ENCODE data around the gene NCBP3. TPM values are rescaled to one million over a fixed set of nuclear protein-coding genes. Genes with fewer than 3 reads are reported as not detected.

The NCBP3 gene
- total and polyA plus RNA-seq, 9 of the 15 experiments (the other 6 are each of a cell fraction or from before 2014, with no cell fraction given) = 3.1 to 25.5 (median 20.5) TPM

GRCh38 chr17:3860939-3861700, 15.1 kb upstream of the NCBP3 start:
- BruUV-seq (replicated peaks) = no TSS peak
- TF ChIP-seq SRSF9 (IDR thresholded peaks at IDR 0.05; ENCODE audit: borderline replicate concordance, low read depth, low read length) (no peak), ZNF57 (CRISPR knock-in tag; IDR thresholded peaks at IDR 0.05) (no peak), POLR2A (conservative IDR thresholded peaks at IDR 0.05) (no peak), HES1 (IDR thresholded peaks at IDR 0.05; ENCODE audit: low read depth) (no peak), PHF21A (IDR thresholded peaks at IDR 0.05; ENCODE audit: borderline replicate concordance, low read depth) (no peak), ELK3 (CRISPR knock-in tag; IDR thresholded peaks at IDR 0.05) (no peak), CLOCK (CRISPR knock-in tag; IDR thresholded peaks at IDR 0.05; ENCODE audit: borderline replicate concordance) (no peak), RBM15 (IDR thresholded peaks at IDR 0.05; ENCODE audit: insufficient read depth, low read length) (no peak), SRF (CRISPR knock-in tag; IDR thresholded peaks at IDR 0.05) (no peak), MTF1 (CRISPR knock-in tag; IDR thresholded peaks at IDR 0.05; ENCODE audit: borderline replicate concordance) (no peak)
- no peak overlapping the region for H3K4me3 ChIP-seq
- 94% methylated on average over 19 of the region's 30 CpGs for WGBS (ENCODE audit: insufficient coverage, low coverage, missing lambda C conversion rate)
- H3K4me2 ChIP-seq (ENCODE audit: insufficient read depth, low read length) = no peak overlapping the region
- in situ Hi-C loops (cut with MboI) = no loop called here
- ChIA-PET POLR2A (interaction anchor here (0.6 kb wide), 1 partner anchor 1236 kb away, joined by 4 read pairs; no protein-coding TSS in a partner anchor), CTCF (ENCODE audit: low intra/inter-chr PET ratio) (no interaction called here)
- no peaks in the 10 kb centered on the region for H3K79me2 ChIP-seq (ENCODE audit: control insufficient read depth, insufficient read depth, low read length)
- H4K20me1 ChIP-seq (replicated peaks; ENCODE audit: control insufficient read depth, insufficient read depth, low read length) = no peaks in the 10 kb centered on the region
- ATAC-seq (no peak), DNase-seq (ENCODE audit: extremely low read depth in 1 of 4, low spot score in 3 of 4) (no peak), FAIRE-seq (no peak)
- H3K9me1 ChIP-seq (ENCODE audit: control insufficient read depth, insufficient read depth, low read length) = no peaks in the 10 kb centered on the region
- no peak overlapping the region for H3K27ac ChIP-seq (ENCODE audit: extremely low read depth, low read depth, low read length)
- H3K27me3 ChIP-seq (ENCODE audit: control insufficient read depth in 2 of 2, insufficient read depth in 2 of 2, low read length in 2 of 2) = no peaks in the 10 kb centered on the region
- intact Hi-C loops (cut with micrococcal nuclease) = no loop called here
- no peaks in the 10 kb centered on the region for H3K9me3 ChIP-seq (replicated peaks; ENCODE audit: control insufficient read depth, insufficient read depth, low read depth, low read length)
- peaks cover 0 to 3% of the 10 kb centered on the region in 2 experiments; a peak in 2 of 5 replicates for H3K4me1 ChIP-seq (replicated peaks in 1 of 2; ENCODE audit: control insufficient read depth in 2 of 2, insufficient read depth in 2 of 2, low read length in 2 of 2)
- no peak overlapping the region for H2AFZ ChIP-seq (ENCODE audit: low read depth, low read length)
- H3K9ac ChIP-seq (ENCODE audit: insufficient read depth in 1 of 2, low read depth in 2 of 2, low read length in 2 of 2) = no peak overlapping the region; a peak in 1 of 4 replicates
- H3K36me3 ChIP-seq (ENCODE audit: control insufficient read depth, insufficient read depth, low read length) = peaks cover 14% of the 10 kb centered on the region; the same call in 2 of the 3 replicates
